Neural crest cell (in vitro differentiated cells): ENCODE results near the gene MRAP2. TPM values are rescaled to one million over a fixed set of nuclear protein-coding genes. Genes with fewer than 3 reads are reported as not detected.
"Not testable (repeated sequence)": the region's sequence is repeated elsewhere in the genome, so short reads cannot be mapped to it uniquely, and the experiment has no call there.

ENCODE experiments used
- DNase-seq: peaks from one replicate; pipeline ENCODE4 v3.0.0; 2021; ENCODE audit warnings: low read depth, mixed read lengths, low spot score
- H3K27ac Mint-ChIP-seq: one replicate; pipeline ENCODE4 v1.8.0; 2021; ENCODE audit warnings: mild to moderate bottlenecking, mixed read lengths; ENCODE audit not compliant: unreplicated experiment
- H3K27me3 Mint-ChIP-seq: 2 replicates; pipeline ENCODE4 v1.8.0; 2021; ENCODE audit warnings: low read depth, mild to moderate bottlenecking, mixed read lengths
- H3K36me3 Mint-ChIP-seq: 2 replicates; pipeline ENCODE4 v1.8.0; 2021; ENCODE audit warnings: low read depth, mild to moderate bottlenecking, mixed read lengths
- H3K4me1 Mint-ChIP-seq: 2 replicates; pipeline ENCODE4 v1.8.0; 2021; ENCODE audit warnings: mixed read lengths
- H3K4me3 Mint-ChIP-seq: one replicate; pipeline ENCODE4 v1.8.0; 2021; ENCODE audit warnings: mild to moderate bottlenecking, mixed read lengths
- H3K9me3 Mint-ChIP-seq: 2 replicates; pipeline ENCODE4 v1.8.0; 2021; ENCODE audit warnings: mixed read lengths
- total RNA-seq: library from RNA; stranded (reverse); gene quantifications from 2 replicates; pipeline ENCODE4 v1.2.1, GENCODE V29; 2021
- TF ChIP-seq, protein P1 (sequence below): fragments of 200-600 bp; sonication (generic); conservative IDR thresholded peaks from 2 replicates; pipeline ENCODE4 v1.5.0; 2021; ENCODE audit warnings: antibody characterized with exemption, mild to moderate bottlenecking

Gene MRAP2
- total RNA-seq, 1 donor from 2014 or later: 1.4 TPM

GRCh38 chr6:84089081-84089480 is 55.5 kb downstream of the MRAP2 start:
- Mint-ChIP-seq H3K9me3 (no peaks in the 10 kb centered on the region), H3K4me3 (no peak overlapping the region), H3K4me1 (no peaks in the 10 kb centered on the region), H3K27me3 (peaks cover 3% of the 10 kb centered on the region), H3K27ac (no peak overlapping the region), H3K36me3 (no peaks in the 10 kb centered on the region)
- TF ChIP-seq, protein P1, sequence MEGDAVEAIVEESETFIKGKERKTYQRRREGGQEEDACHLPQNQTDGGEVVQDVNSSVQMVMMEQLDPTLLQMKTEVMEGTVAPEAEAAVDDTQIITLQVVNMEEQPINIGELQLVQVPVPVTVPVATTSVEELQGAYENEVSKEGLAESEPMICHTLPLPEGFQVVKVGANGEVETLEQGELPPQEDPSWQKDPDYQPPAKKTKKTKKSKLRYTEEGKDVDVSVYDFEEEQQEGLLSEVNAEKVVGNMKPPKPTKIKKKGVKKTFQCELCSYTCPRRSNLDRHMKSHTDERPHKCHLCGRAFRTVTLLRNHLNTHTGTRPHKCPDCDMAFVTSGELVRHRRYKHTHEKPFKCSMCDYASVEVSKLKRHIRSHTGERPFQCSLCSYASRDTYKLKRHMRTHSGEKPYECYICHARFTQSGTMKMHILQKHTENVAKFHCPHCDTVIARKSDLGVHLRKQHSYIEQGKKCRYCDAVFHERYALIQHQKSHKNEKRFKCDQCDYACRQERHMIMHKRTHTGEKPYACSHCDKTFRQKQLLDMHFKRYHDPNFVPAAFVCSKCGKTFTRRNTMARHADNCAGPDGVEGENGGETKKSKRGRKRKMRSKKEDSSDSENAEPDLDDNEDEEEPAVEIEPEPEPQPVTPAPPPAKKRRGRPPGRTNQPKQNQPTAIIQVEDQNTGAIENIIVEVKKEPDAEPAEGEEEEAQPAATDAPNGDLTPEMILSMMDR: no peak
- DNase-seq: no peak

DNA sequence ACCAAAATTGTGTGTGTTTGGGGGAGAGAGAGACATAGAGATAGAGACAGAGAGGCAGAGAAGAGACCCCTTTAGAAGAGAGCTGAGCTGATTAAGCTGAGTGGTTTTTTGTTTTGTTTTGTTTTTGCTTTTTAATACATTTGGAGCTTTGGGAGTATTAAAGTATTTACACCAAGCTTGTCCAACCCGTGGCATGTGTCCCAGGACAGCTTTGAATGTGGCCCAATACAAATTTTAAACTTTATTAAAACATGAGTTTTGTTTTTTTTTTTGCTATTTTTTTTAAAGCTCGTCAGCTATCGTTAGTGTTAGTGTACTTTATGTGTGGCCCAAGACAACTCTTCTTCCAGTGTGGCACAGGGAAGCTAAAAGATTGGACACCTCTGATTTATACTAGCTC is 56.0 kb downstream of the MRAP2 start:
- Mint-ChIP-seq H3K36me3 (no peaks in the 10 kb centered on the region), H3K4me3 (no peak overlapping the region), H3K27me3 (peaks cover 3% of the 10 kb centered on the region), H3K4me1 (no peaks in the 10 kb centered on the region), H3K27ac (no peak overlapping the region), H3K9me3 (no peaks in the 10 kb centered on the region)
- no peak for DNase-seq
- TF ChIP-seq, protein P1: no peak

DNA sequence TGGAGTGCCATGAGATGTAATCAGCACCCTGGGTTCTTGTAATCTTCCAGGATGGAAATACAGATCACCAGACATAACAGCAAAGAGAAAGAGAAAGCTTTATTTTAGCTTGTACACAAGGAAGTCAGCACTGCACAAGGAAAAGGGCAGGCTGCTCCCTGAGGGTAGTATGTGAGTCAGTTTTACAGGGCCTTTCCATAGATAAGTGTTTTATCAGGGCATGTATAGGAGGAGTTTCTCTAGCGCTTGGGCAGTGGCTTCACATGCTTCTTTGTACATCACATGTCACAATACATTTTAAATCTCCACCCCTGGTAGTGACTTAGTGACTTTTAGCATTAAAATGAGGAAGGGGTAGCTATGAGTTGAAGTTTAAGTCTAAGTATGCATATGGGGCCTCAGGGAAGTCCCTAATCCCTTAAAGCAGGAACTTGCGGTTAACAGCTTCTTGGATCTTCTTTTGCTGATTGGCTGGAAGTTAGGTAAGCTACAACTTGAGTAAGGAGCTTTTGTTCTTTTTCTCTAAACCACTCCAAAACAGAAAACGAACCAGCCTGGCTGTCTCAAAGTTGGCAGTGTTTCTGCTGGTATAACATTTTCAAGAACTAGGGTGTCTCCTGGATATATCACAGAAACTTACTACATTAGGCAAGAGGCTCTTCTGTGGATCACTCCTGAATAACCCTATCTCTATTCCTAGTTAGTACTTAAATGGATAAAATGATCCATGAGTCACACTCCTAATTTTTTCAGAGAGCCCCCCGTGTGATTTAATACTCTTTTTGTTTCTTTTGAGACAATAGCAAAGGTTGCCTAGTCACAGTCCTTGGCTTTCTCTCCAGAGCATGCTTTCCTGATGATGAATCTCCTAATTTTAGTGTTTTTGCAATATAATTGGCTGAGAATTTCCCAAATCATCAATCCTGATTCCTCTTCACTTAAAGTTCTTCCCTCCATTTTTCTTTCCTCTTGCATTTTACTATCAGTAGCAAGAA is 60.2 kb downstream of the MRAP2 start:
- no peak for DNase-seq
- no peaks in the 10 kb centered on the region for H3K4me1 Mint-ChIP-seq
- TF ChIP-seq, protein P1: no peak

GRCh38 chr6:84095156-84095555 is 61.6 kb downstream of the MRAP2 start:
- Mint-ChIP-seq H3K9me3 (no peaks in the 10 kb centered on the region), H3K4me3 (no peak overlapping the region), H3K27me3 (no peaks in the 10 kb centered on the region), H3K36me3 (no peaks in the 10 kb centered on the region), H3K27ac (no peak overlapping the region), H3K4me1 (no peaks in the 10 kb centered on the region)
- TF ChIP-seq, protein P1: no peak
- no peak for DNase-seq

More for the DNA sequence above, 60.2 kb downstream of the MRAP2 start:
- no peaks in the 10 kb centered on the region for H3K9me3 Mint-ChIP-seq
- no peak overlapping the region for H3K27ac Mint-ChIP-seq
- H3K36me3 Mint-ChIP-seq: no peaks in the 10 kb centered on the region
- H3K27me3 Mint-ChIP-seq: no peaks in the 10 kb centered on the region
- no peak overlapping the region for H3K4me3 Mint-ChIP-seq

DNA sequence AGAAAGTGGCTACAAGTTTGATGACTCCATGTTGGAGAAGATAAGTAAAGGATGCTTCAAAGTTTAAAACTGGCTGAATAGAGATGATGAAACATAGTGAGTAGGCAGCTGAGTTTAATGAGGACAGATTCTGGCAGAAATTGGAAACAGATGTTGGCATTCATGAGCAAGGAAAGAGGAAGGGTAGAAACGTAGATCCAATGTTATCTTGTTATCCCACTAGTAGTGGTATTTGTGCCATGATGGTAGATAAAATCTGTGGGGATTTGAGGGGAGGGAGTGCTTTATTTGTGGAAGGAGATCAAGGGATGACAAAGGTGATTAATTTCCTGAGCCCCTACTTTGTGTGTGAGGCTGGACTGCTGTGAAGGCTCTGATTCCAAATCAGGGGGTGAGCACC is 69.5 kb downstream of the MRAP2 start:
- DNase-seq: no peak
- Mint-ChIP-seq H3K4me1 (no peaks in the 10 kb centered on the region), H3K36me3 (no peaks in the 10 kb centered on the region), H3K9me3 (peaks cover 4% of the 10 kb centered on the region), H3K4me3 (no peak overlapping the region), H3K27me3 (no peaks in the 10 kb centered on the region), H3K27ac (no peak overlapping the region)
- TF ChIP-seq, protein P1: no peak

- not testable (repeated sequence) for H3K36me3 Mint-ChIP-seq, DNase-seq, H3K9me3 Mint-ChIP-seq, H3K27ac Mint-ChIP-seq, H3K27me3 Mint-ChIP-seq, H3K4me1 Mint-ChIP-seq, H3K4me3 Mint-ChIP-seq
Measured at GRCh38 chr6:84105215-84105924, 71.8 kb downstream of the MRAP2 start.
